ENCODE results near the gene GTF2IRD2.
"Not testable (repeated sequence)": the region's sequence is repeated elsewhere in the genome, so short reads cannot be mapped to it uniquely, and the experiment has no call there.

DNA sequence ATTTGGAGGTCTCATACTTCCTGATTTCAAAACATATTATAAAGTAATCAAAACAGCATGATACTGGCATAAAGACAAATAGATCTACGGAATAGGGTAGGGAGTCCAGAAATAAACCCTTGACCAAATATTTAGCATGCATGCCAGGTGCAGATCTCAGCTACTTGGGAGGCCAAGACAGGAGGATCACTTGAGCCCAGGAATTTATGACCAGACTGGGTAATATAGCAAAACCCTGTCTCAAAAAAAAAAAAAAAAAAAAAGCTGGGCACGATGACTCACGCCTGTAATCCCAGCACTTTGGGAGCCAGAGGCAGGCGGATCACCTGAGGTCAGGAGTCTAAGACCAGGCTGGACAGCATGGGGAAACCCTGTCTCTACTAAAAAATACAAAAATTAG is 21.4 kb downstream of the GTF2IRD2 start:
- TF ChIP-seq, protein P1, sequence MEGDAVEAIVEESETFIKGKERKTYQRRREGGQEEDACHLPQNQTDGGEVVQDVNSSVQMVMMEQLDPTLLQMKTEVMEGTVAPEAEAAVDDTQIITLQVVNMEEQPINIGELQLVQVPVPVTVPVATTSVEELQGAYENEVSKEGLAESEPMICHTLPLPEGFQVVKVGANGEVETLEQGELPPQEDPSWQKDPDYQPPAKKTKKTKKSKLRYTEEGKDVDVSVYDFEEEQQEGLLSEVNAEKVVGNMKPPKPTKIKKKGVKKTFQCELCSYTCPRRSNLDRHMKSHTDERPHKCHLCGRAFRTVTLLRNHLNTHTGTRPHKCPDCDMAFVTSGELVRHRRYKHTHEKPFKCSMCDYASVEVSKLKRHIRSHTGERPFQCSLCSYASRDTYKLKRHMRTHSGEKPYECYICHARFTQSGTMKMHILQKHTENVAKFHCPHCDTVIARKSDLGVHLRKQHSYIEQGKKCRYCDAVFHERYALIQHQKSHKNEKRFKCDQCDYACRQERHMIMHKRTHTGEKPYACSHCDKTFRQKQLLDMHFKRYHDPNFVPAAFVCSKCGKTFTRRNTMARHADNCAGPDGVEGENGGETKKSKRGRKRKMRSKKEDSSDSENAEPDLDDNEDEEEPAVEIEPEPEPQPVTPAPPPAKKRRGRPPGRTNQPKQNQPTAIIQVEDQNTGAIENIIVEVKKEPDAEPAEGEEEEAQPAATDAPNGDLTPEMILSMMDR (IDR thresholded peaks at IDR 0.05) = not testable (repeated sequence)
- TF ChIP-seq POLR2A (IDR thresholded peaks at IDR 0.05) = not testable (repeated sequence)

Data from tibial nerve (tissue), 3 donors.